Left ventricle myocardium inferior (tissue), 1 donor: Measurements from ENCODE around the gene NTRK3. TPM values are rescaled to one million over a fixed set of nuclear protein-coding genes. Genes with fewer than 3 reads are reported as not detected.

Experiments
- DNase-seq: peaks from one replicate; pipeline ENCODE4 v3.0.0-alpha.2; 2020
- H3K27ac ChIP-seq: fragments of 200-600 bp; replicated peaks from 2 replicates; pipeline ENCODE4 v1.8.0; 2021
- H3K27me3 ChIP-seq: fragments of 200-600 bp; 2 replicates; pipeline ENCODE4 v1.8.0; 2021; ENCODE audit warnings: low read depth
- H3K36me3 ChIP-seq: fragments of 200-600 bp; 2 replicates; pipeline ENCODE4 v1.8.0; 2021
- H3K4me1 ChIP-seq: fragments of 200-600 bp; 2 replicates; pipeline ENCODE4 v1.8.0; 2021
- H3K4me3 ChIP-seq: fragments of 200-600 bp; 2 replicates; pipeline ENCODE4 v1.8.0; 2021; ENCODE audit warnings: mild to moderate bottlenecking, moderate library complexity
- H3K9me3 ChIP-seq: fragments of 200-600 bp; replicated peaks from 2 replicates; pipeline ENCODE4 v1.8.0; 2021
- intact Hi-C: fragments of 100-400 bp; cut with micrococcal nuclease; formaldehyde crosslinking; loops from one replicate; pipeline ENCODE4 v1.11.0; 2022
- total RNA-seq: library from RNA; stranded (reverse); fragmentation: NEBNext Ultra II Directional; extraction: Animal tissue kit (Norgen Biotek cat#: 25700); gene quantifications from one replicate; pipeline ENCODE4 v1.2.1, GENCODE V29; 2021
- TF ChIP-seq, protein P1 (sequence below): fragments of 200-600 bp; IDR thresholded peaks from 2 replicates; pipeline ENCODE4 v1.8.0; 2021; ENCODE audit warnings: antibody characterized with exemption, mild to moderate bottlenecking, borderline replicate concordance
- donor health status: DM: no; HTN: yes; CAD: no; lungs with severe emphysema.

Gene NTRK3
- total RNA-seq, 1 donor from 2014 or later: 1.6 TPM

DNA sequence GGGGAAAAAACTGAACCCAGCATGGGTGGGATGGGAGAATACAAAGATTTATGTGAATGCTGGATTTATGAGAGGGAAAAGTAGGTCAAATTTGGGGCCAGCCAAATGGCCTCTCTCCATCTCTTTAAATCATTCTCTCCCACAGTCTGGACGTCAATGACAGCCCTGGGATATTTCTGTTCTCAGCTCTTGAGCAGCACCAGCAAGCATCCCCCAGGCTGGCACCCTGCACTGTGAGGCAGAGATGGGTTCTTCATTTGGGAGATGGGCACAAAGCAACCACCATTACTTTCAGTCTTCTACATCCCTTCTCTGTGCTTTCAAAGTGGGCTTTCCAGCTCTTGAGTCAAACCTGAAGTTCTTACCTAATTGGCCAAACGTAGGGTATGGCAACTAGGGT is 321.0 kb downstream of the NTRK3 start:
- TF ChIP-seq, protein P1, sequence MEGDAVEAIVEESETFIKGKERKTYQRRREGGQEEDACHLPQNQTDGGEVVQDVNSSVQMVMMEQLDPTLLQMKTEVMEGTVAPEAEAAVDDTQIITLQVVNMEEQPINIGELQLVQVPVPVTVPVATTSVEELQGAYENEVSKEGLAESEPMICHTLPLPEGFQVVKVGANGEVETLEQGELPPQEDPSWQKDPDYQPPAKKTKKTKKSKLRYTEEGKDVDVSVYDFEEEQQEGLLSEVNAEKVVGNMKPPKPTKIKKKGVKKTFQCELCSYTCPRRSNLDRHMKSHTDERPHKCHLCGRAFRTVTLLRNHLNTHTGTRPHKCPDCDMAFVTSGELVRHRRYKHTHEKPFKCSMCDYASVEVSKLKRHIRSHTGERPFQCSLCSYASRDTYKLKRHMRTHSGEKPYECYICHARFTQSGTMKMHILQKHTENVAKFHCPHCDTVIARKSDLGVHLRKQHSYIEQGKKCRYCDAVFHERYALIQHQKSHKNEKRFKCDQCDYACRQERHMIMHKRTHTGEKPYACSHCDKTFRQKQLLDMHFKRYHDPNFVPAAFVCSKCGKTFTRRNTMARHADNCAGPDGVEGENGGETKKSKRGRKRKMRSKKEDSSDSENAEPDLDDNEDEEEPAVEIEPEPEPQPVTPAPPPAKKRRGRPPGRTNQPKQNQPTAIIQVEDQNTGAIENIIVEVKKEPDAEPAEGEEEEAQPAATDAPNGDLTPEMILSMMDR: no peak
- H3K4me1 ChIP-seq: peaks cover 23% of the 10 kb centered on the region
- no peaks in the 10 kb centered on the region for H3K36me3 ChIP-seq
- no peak overlapping the region for H3K4me3 ChIP-seq
- H3K9me3 ChIP-seq: no peaks in the 10 kb centered on the region
- no peak for DNase-seq
- H3K27me3 ChIP-seq: no peaks in the 10 kb centered on the region
- H3K27ac ChIP-seq: no peak overlapping the region
- intact Hi-C loops: no loop called here

GRCh38 chr15:87931584-87931983 is 325.0 kb downstream of the NTRK3 start:
- TF ChIP-seq, protein P1: no peak
- no peaks in the 10 kb centered on the region for H3K36me3 ChIP-seq
- H3K4me3 ChIP-seq: no peak overlapping the region
- H3K27ac ChIP-seq: no peak overlapping the region
- H3K4me1 ChIP-seq: peaks cover 4% of the 10 kb centered on the region
- no peaks in the 10 kb centered on the region for H3K27me3 ChIP-seq
- no peak for DNase-seq
- H3K9me3 ChIP-seq: no peaks in the 10 kb centered on the region
- intact Hi-C loops: no loop called here

DNA sequence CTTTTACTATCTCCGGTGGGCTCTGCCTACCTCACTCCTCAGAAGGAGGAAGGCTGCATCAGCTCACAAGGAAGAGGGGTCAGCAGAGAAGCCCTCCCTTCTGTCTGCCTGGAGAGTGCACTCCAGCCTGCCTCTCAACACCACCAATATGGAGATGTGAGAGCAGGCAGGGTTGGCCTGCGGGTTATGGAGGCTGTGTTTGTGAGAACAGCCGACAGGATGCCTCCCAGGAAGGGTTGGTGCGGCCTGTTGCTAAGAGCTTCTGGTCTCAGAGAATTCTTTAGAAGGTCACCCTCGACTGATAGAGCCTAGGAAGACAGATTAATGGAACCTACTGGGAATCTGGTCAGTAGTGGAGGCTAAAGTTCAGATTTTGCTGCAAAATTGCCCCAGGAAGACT is 326.1 kb downstream of the NTRK3 start:
- no peaks in the 10 kb centered on the region for H3K36me3 ChIP-seq
- DNase-seq: no peak
- no peaks in the 10 kb centered on the region for H3K27me3 ChIP-seq
- no peak overlapping the region for H3K27ac ChIP-seq
- intact Hi-C loops: no loop called here
- H3K4me1 ChIP-seq: no peaks in the 10 kb centered on the region
- no peaks in the 10 kb centered on the region for H3K9me3 ChIP-seq
- TF ChIP-seq, protein P1: no peak
- no peak overlapping the region for H3K4me3 ChIP-seq

DNA sequence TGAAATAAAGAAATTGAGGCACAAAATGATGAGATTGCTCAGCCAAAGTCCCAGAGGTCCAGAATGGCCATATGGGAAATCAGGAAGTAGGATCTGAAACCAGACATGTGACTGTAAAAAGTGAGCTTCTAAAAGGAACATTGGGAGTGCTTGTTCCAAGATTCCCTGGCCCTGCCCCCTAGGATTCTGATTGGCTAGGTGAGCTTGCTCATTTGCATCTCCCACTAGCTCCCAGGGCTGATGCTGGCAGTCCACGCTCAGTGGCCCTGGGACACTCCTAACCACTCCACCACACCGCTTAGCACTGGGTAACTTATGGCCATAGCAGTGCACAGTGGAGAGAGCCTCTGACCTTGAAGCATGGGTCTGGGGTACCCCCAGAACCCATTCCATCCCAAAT is 326.7 kb downstream of the NTRK3 start:
- intact Hi-C loops: no loop called here
- Histone ChIP-seq H3K4me1 (no peaks in the 10 kb centered on the region), H3K27ac (no peak overlapping the region), H3K9me3 (no peaks in the 10 kb centered on the region), H3K4me3 (no peak overlapping the region), H3K27me3 (no peaks in the 10 kb centered on the region), H3K36me3 (no peaks in the 10 kb centered on the region)
- DNase-seq: no peak
- TF ChIP-seq, protein P1: no peak

GRCh38 chr15:87924433-87924832 is 332.1 kb downstream of the NTRK3 start:
- Histone ChIP-seq H3K36me3 (no peaks in the 10 kb centered on the region), H3K27ac (no peak overlapping the region), H3K9me3 (no peaks in the 10 kb centered on the region), H3K27me3 (no peaks in the 10 kb centered on the region), H3K4me3 (no peak overlapping the region), H3K4me1 (no peaks in the 10 kb centered on the region)
- no peak for DNase-seq
- intact Hi-C loops: no loop called here
- TF ChIP-seq, protein P1: no peak

GRCh38 chr15:87919064-87919463 is 337.5 kb downstream of the NTRK3 start:
- no peaks in the 10 kb centered on the region for H3K9me3 ChIP-seq
- intact Hi-C loops: no loop called here
- no peaks in the 10 kb centered on the region for H3K27me3 ChIP-seq
- TF ChIP-seq, protein P1: no peak
- H3K36me3 ChIP-seq: no peaks in the 10 kb centered on the region
- peaks cover 7% of the 10 kb centered on the region for H3K4me1 ChIP-seq
- H3K27ac ChIP-seq: no peak overlapping the region
- H3K4me3 ChIP-seq: no peak overlapping the region
- no peak for DNase-seq
